HG02571 (cell line): Measurements from ENCODE around the gene DGKD.

Experiments used
- ATAC-seq: cut with Tn5 transposase; IDR thresholded peaks from one replicate; pipeline ENCODE4 v1.9.1; 2021; ENCODE audit warnings: mild to moderate bottlenecking, moderate library complexity; ENCODE audit not compliant: unreplicated experiment

Gene DGKD

DNA sequence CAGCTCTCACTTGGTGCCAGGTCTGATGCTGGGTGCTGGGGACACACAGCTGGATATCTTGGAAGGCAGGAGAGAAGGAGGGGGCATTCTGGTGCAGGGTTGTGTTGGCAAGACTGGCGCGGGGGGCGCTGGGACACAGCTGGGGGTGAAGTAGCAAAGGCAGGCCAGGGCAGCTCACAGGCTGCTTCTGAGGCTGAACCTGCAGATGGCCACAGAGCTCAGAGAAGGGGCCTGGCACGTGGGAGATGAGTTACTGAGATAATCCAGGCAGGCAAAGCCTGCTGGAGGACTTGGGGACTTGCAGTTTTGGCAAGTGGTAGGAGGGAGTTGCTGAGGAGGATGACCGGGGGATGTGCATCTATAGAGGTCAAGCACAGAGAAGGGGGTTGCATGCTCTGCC lies 16.2 kb upstream of the DGKD start:
- no peak for ATAC-seq

DNA sequence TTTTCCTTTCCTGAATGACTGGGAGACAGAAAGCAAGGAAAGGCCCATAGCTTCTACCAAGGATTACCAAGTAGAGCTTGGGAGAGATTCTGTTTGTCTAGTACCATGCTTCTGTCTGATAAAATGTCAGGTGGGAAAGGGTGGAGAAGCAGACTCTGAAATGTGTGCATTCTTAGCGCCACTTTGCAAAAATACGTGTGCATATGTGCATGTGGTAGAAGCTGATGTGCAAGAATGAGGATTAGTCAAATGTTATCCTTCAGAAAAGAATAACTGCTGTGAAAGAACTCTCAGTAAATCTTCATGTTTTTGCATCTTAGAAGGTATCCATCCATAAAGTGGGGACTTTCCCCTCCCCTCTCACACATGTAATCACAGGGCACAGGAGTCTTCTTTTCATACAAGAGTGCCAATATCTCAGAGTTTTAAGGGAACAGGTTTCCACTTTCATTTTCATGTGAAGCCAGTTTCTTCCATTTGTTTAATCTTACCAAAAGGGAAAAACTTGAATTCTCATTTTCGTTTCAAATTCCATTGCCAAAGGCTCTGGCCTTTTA lies 15.4 kb upstream of the DGKD start:
- no peak for ATAC-seq

- no peak for ATAC-seq
These were observed 14.9 kb upstream of the DGKD start for GRCh38 chr2:233339427-233339826.

GRCh38 chr2:233341296-233341695 lies 13.0 kb upstream of the DGKD start:
- ATAC-seq = no peak

- ATAC-seq = no peak
These were observed 12.0 kb upstream of the DGKD start for GRCh38 chr2:233342301-233342700.

DNA sequence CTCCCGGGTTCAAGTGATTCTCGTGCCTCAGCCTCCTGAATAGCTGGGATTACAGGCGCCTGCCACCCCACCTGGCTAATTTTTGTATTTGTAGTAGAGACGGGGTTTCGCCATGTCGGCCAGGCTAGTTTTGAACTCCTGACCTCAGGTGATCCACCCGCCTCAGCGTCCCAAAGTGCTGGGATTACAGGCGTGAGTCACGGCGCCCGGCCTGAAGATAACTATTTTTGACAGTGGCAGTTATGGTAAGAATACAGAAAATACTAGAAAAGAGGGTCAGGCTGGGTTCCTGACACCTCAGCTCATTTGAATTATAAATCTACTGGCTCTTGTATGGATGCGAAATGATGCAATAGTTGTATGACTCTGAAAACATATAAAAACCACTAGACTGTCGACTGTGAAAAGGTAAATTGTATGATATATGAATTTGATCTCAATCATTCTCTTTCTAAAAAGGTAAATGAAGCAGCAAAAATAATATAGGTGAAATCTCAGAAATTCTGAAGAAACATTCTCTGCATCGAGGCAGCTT lies 11.1 kb upstream of the DGKD start:
- ATAC-seq = no peak

DNA sequence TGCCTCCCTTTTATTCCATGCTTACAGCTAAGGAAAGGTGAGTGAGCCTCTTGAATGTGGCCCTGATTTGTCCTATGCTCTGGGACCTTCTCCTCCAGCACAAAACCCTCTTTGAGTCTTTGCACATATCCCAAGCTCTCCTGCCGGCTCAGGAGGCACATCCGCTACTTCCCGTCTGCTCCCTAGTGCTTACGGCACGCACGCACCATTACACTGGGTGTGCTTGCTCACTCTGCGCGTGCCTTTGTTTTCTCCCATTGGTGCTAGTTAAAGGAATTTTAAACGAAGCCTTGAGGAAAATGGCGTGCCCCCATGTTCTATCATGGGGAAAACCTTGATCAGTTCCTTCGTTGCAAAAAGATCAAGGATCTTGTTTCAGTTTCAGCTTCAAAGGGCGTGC lies 7.9 kb upstream of the DGKD start:
- ATAC-seq = no peak

DNA sequence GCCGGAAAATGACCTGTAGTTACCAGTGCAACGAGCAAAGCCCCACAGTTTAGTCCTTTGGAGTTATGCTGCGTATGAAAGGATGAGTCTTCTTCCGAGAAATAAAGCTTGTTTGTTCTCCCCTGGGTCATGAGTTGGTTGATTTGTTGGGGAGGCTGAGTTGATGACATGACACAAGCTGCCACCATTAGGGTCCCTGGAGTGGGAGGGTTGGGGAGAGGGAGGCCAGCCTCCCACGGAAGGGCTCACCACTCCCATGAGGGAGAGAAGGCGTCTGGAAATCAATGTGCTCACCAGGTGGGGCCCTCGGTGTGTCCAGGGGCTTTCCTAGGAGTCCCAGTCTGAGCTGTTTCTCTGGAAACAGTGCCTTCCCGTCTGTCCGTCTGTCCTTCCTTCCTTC lies 7.4 kb upstream of the DGKD start:
- ATAC-seq = no peak

GRCh38 chr2:233349005-233349998 lies 5.0 kb upstream of the DGKD start:
- peak; percentile 53 for ATAC-seq

DNA sequence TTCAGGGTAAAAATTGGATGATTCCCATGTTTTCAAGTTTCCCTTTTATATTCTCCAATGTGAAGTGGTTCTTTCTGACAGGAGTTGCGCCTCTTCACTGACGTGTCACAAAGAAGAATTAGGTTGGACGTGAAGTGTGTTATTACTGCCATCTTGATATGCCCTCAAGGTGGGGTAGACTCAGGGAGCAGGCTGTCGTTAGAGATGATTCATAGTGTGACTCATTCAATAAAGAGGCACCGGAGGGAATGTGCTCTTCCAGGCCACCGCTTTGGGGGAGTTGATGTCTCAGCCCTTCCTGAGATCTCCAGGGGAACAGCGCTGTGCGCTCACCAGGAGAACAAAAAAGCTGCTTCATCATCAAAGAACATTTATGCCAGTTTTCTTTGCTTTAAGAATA lies 3.6 kb upstream of the DGKD start:
- ATAC-seq = no peak

GRCh38 chr2:233351423-233351822 lies 2.9 kb upstream of the DGKD start:
- no peak for ATAC-seq

DNA sequence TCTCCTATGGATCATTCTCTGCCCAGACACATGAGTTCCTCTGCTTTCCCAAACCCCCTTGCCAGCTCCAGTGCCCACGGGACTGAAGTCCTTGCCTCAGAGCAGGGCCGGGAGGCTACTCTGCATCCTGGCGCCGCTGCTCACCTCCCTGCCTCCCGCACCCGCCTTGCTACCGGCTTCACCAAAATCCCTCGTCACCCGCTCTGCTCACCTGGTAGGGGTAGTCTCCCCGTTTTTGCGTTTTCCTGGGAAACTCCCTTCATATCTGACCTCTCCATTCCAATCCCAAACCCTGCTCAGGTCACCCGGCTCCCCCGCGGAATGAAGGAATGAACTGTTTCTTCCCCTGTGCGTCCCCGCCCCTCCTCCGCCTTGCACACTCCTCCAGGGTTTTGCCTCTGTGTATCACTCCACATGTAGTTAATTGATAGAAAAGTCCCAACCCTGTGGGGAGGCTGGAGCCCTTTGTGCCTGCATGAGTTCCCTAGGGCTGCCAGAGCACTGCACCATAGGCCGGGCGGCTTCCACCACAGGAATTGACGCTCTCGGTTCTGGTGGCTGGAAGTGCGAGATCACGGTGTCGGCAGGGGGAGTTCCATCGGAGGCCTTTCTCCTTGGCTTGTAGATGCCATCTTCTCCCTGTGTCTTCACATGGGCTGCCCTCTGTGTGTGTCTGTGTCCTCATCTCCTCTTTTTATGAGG lies 2.0 kb upstream of the DGKD start:
- no peak for ATAC-seq

GRCh38 chr2:233353101-233353768 lies 1.1 kb upstream of the DGKD start:
- no peak for ATAC-seq

- peak; percentile 44 for ATAC-seq
These were observed 218 bp downstream of the DGKD start for GRCh38 chr2:233354500-233354924.

GRCh38 chr2:233354971-233355574 lies 779 bp downstream of the DGKD start:
- ATAC-seq = peak; percentile 8

- ATAC-seq = no peak
These were observed 1.6 kb downstream of the DGKD start for GRCh38 chr2:233355916-233356315.

DNA sequence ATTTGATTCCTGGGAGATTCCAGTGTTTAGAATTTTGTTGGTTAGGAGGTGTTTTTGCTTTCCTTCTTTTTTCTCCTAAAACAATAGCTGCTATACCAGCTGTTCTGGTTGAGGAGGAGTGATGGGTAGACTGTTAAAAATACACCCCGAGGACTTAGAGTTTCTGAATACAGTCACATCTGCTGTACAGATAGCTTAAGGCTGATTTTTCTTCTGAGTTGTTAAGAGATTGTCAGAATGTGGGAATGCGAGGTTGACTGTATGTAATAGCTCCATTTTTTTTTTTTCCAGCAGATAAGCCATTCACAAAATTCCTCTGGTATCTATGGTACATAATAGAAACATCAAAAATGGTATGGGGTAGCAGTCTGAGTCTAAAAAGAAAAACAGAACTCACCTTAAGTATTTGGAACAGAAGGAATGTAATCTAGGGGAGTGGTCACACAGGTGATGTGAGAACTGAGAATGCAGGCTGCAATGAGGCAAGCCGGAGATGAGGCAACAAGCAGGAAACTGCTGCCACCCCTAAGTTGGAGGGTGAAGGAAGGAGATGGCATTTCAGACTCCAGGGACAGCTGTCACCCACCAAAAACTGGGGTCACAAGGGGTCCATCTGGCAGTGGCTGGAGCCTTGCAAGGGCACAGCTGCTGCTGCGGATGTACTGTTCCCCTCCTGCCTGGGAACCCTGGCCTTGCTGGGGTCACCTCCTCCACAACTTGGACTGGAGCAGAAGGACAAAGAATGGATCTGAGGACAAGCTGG lies 2.4 kb downstream of the DGKD start:
- no peak for ATAC-seq

- no peak for ATAC-seq
These were observed 4.0 kb downstream of the DGKD start for GRCh38 chr2:233358335-233358734.

GRCh38 chr2:233358947-233359346 lies 4.7 kb downstream of the DGKD start:
- no peak for ATAC-seq

GRCh38 chr2:233359823-233360222 lies 5.5 kb downstream of the DGKD start:
- no peak for ATAC-seq
